Memory B cell (primary cell): ENCODE data around the gene ULK4.
"Not testable (repeated sequence)": the region's sequence is repeated elsewhere in the genome, so short reads cannot be mapped to it uniquely, and the experiment has no call there.

Experiments used
- ATAC-seq: fragments of 150-1000 bp; cut with Tn5 transposase; 2 replicates; pipeline ENCODE4 v1.10.0; 2021; ENCODE audit warnings: low read depth, mild to moderate bottlenecking, moderate library complexity
- DNase-seq, 2 donors: peaks; one replicate each; pipeline ENCODE4 v3.0.0; 2022; ENCODE audit warnings: low spot score in 2 of 2
- H3K27ac Mint-ChIP-seq: one replicate; pipeline ENCODE4 v1.8.0; 2022; ENCODE audit warnings: mild to moderate bottlenecking, moderate library complexity, mixed read lengths
- H3K27me3 Mint-ChIP-seq: one replicate; pipeline ENCODE4 v1.8.0; 2022; ENCODE audit warnings: mixed read lengths
- H3K36me3 Mint-ChIP-seq: one replicate; pipeline ENCODE4 v1.8.0; 2022; ENCODE audit warnings: mild to moderate bottlenecking, mixed read lengths
- H3K4me1 Mint-ChIP-seq: one replicate; pipeline ENCODE4 v1.8.0; 2022; ENCODE audit warnings: mixed read lengths
- H3K4me3 Mint-ChIP-seq: one replicate; pipeline ENCODE4 v1.8.0; 2022; ENCODE audit warnings: mild to moderate bottlenecking, moderate library complexity, mixed read lengths
- H3K9me3 Mint-ChIP-seq: one replicate; pipeline ENCODE4 v1.8.0; 2022; ENCODE audit warnings: mixed read lengths

ULK4 gene

DNA sequence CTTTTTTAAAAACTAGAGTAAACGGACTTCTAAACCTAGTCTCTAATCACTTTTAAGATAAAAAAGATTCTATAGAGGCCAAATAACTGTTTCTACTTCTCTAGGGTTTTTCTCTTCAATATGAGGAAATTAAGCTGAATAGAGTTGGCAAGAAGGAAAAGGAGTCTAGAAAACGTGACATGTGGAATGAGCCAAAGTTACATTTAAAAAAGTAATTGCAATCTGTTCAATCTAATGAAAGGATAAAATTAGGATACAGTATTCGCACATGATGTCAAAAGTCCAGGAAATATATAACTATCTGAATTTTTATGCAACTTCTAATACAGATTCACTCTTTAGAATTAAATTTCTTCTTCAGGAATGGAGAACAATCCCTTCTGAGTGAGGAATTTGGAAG, 300.1 kb downstream of the ULK4 start:
- Mint-ChIP-seq H3K4me1 (no peaks in the 10 kb centered on the region), H3K9me3 (peaks cover 3% of the 10 kb centered on the region), H3K4me3 (no peak overlapping the region), H3K27me3 (no peaks in the 10 kb centered on the region), H3K27ac (no peak overlapping the region), H3K36me3 (peaks cover 40% of the 10 kb centered on the region)
- ATAC-seq, result no peak
- DNase-seq, result no peak

DNA sequence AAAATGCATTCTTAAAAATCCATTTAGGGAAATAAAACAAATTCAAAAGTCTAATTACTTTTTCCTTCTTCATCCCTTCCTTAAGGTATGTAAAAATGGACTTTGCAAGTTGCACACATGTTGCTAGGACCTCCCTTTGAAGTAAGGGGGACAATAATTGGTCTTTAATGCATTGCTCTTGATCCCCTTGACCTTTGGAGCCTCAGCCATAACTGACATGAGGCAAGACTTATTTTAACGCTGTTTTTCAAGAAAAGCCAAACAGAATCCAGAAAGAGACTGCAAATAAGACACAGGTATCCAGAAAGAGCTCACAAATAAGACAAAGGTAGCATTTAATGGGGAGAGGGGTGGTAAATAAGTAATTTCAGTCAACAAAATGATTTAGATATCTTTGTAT, 301.4 kb downstream of the ULK4 start:
- ATAC-seq, result no peak
- peaks cover 29% of the 10 kb centered on the region for H3K36me3 Mint-ChIP-seq
- H3K27ac Mint-ChIP-seq, result no peak overlapping the region
- no peak overlapping the region for H3K4me3 Mint-ChIP-seq
- no peaks in the 10 kb centered on the region for H3K4me1 Mint-ChIP-seq
- H3K9me3 Mint-ChIP-seq, result peaks cover 2% of the 10 kb centered on the region
- no peaks in the 10 kb centered on the region for H3K27me3 Mint-ChIP-seq
- DNase-seq, result no peak

DNA sequence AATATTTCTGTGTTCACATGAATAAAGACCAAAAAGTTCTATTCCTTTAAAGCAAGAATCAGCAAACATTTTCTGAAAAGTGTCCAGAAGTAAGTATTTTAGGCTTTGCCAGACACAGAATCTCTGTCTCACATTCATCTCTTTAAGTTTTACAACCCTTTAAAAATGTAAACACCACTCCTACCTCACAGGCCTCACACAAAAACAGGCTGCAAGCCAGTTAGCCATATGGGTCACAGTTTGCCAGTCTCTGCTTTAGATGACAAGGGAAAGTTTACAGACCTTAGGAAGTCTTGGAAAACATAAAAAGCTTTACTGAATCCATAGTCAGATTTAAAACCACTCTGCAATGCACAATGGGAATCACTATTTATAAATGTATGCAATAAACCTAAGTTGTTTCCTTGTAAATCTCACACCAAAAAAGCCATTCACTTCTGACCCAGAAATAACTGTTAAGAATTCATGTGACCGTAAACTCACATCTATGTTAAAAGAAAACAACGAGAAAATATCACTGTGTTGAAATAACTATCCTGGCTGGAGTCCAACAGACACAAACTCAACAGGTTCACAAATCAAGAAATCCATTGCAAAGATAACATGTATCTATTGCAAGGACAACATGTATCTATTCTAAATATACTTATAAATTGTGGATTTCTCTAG, 308.2 kb downstream of the ULK4 start:
- Mint-ChIP-seq H3K4me1 (no peaks in the 10 kb centered on the region), H3K4me3 (no peak overlapping the region), H3K9me3 (no peaks in the 10 kb centered on the region), H3K27ac (no peak overlapping the region), H3K27me3 (no peaks in the 10 kb centered on the region), H3K36me3 (peaks cover 13% of the 10 kb centered on the region)
- ATAC-seq, result no peak
- DNase-seq, result no peak

DNA sequence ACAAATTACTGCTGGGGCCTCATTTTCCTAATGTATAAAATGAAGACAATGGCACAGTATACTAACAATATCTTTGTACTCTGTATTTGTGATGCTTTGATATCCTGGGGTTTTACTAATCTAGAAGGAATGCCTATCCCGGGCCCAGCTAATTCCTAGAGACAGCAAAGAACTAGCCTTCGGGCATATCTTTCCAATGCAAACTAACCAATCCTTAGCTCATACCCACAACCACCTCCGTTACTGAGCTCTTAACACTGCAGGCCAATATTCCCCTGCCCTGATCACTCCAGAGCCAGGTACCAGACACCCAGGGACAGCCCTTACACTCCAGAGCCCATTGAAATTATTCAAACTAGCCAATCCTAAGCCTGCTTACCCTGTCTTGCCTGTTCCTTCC, 309.0 kb downstream of the ULK4 start:
- Mint-ChIP-seq H3K9me3 (peaks cover 2% of the 10 kb centered on the region), H3K36me3 (peaks cover 15% of the 10 kb centered on the region), H3K4me3 (no peak overlapping the region), H3K27me3 (no peaks in the 10 kb centered on the region), H3K27ac (no peak overlapping the region), H3K4me1 (no peaks in the 10 kb centered on the region)
- ATAC-seq, result no peak
- no peak for DNase-seq

DNA sequence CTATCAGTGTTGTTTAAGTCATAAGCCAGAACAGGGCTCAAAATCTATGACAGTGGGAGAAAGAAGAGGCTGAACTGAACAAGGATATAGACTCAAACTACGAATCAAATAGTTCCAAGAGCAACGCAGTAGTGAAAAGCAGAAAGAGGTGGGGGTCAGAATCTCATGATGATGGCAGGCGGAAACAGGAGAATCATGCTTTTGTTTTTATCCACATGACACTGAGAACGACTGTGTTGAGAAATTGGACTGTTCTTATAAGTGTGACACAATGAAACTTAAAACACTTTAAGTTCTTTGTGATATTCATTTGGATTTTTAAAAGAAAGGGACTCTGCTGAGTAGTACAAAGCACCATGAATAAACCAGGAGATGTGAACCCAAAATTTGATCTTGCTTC, 309.4 kb downstream of the ULK4 start:
- ATAC-seq (no peak), DNase-seq (no peak)
- Mint-ChIP-seq H3K9me3 (peaks cover 2% of the 10 kb centered on the region), H3K4me1 (no peaks in the 10 kb centered on the region), H3K27me3 (no peaks in the 10 kb centered on the region), H3K36me3 (peaks cover 12% of the 10 kb centered on the region), H3K27ac (no peak overlapping the region), H3K4me3 (no peak overlapping the region)

DNA sequence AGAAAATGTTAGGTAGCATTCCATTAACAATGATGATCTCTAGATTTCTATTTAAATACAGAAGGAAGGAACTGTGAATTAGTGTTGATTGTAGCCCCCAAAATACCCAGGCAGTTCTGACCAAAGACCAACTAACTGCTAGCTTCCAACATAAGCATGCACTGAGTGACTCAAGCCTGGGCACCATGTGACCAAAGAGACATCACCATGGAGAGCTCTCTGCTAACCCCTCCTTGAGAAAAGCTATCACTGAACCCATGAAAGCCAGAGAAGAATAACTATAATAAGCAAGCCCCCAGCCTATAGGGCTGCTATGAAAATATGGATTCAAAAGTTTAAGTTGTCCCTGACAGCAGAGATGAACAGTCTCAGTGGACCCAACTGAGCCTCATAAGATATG, 310.2 kb downstream of the ULK4 start:
- no peaks in the 10 kb centered on the region for H3K27me3 Mint-ChIP-seq

DNA sequence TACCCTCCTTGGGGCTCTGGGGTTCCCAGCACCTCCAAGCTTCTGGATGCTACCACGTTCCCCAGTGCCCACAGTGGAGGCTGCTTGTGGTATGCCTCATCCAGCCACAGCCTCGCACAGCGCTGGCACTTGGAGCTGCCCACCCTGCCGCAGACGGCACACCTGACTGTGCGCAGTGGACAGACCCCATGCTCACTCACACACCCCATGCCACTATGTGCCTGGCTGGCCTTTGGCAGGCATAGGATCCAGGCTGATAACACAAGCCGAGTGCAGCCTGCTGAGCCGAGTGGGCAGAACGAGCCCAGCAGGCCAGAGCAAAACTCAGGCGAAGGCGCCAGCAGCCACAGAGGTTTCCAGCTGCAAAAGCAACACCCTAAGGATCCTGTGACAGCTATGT, 311.5 kb downstream of the ULK4 start:
- Mint-ChIP-seq H3K9me3 (peaks cover 2% of the 10 kb centered on the region), H3K27me3 (no peaks in the 10 kb centered on the region), H3K4me3 (no peak overlapping the region), H3K27ac (no peak overlapping the region), H3K4me1 (no peaks in the 10 kb centered on the region), H3K36me3 (peaks cover 12% of the 10 kb centered on the region)
- no peak for DNase-seq
- ATAC-seq, result no peak

More for the DNA sequence above, 310.2 kb downstream of the ULK4 start:
- DNase-seq, result no peak
- no peak overlapping the region for H3K27ac Mint-ChIP-seq
- no peaks in the 10 kb centered on the region for H3K4me1 Mint-ChIP-seq
- ATAC-seq, result no peak
- no peak overlapping the region for H3K4me3 Mint-ChIP-seq
- H3K36me3 Mint-ChIP-seq, result peaks cover 12% of the 10 kb centered on the region
- H3K9me3 Mint-ChIP-seq, result peaks cover 2% of the 10 kb centered on the region

DNA sequence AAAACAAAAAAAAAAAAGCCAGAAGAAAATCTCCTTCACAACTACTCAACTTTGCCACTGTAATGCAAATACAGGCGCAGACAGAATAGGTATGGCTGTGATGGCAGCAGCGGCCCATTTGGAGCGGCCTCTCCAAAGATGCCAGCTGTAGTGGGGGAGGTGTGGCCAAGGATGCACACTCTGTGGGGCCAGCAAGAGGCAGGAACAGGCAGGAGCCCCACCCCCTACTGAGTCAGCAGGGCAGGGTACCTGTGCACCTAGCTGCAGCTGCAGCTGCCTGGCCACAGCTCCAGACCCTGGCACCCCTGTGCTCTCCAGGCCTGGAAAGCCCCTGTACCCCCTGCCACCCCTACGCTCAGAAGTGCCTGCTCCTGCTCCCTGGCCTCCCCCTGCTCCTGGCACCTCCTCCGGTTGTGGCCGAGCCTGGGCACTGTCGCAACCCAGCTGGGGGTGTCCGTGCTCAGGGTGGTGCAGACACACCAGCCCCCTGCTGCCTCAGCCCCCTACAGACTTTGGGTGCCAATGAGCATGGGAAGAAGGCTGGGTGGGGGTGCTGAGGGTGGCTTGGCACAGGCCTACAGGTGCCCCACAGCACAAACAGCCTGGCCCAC, 312.7 kb downstream of the ULK4 start:
- no peak for DNase-seq
- ATAC-seq, result no peak
- no peaks in the 10 kb centered on the region for H3K4me1 Mint-ChIP-seq
- H3K36me3 Mint-ChIP-seq, result peaks cover 12% of the 10 kb centered on the region
- H3K9me3 Mint-ChIP-seq, result peaks cover 7% of the 10 kb centered on the region
- no peak overlapping the region for H3K4me3 Mint-ChIP-seq
- H3K27ac Mint-ChIP-seq, result no peak overlapping the region
- H3K27me3 Mint-ChIP-seq, result no peaks in the 10 kb centered on the region

DNA sequence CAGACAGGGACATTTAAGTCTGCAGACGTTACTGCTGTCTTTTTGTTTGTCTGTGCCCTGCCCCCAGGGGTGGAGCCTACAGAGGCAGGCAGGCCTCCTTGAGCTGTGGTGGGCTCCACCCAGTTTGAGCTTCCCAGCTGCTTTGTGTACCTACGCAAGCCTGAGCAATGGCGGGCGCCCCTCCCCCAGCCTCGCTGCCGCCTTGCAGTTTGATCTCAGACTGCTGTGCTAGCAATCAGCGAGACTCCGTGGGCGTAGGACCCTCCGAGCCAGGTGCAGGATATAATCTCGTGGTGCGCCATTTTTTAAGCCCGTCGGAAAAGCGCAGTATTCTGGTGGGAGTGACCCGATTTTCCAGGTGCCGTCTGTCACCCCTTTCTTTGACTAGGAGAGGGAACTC, 314.2 kb downstream of the ULK4 start:
- DNase-seq, H3K27me3 Mint-ChIP-seq, H3K4me3 Mint-ChIP-seq, ATAC-seq, H3K9me3 Mint-ChIP-seq, H3K27ac Mint-ChIP-seq, H3K4me1 Mint-ChIP-seq: not testable (repeated sequence)
- H3K36me3 Mint-ChIP-seq, result peaks cover 12% of the 10 kb centered on the region

DNA sequence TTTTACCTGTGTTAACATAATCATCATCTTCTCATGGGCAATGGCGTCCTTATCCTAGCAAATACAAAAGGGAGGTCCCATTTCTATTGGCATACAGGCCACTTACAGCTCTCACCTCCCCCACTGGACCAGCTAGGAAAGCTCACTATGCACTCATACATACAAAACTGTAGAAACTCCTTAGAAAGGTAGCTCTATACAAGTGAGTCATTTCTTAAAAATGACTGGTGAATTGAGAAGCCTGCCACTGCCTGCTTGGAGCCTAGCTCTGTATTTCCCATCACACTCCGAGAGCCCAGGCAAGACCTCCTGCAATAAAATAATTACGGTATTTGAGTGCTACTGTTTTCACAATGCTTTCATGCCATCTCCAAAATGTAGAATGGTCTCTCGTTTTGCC, 321.8 kb downstream of the ULK4 start:
- H3K27me3 Mint-ChIP-seq, result no peaks in the 10 kb centered on the region
- ATAC-seq, result no peak
- H3K4me3 Mint-ChIP-seq, result no peak overlapping the region
- no peak overlapping the region for H3K27ac Mint-ChIP-seq
- no peaks in the 10 kb centered on the region for H3K4me1 Mint-ChIP-seq
- peaks cover 3% of the 10 kb centered on the region for H3K36me3 Mint-ChIP-seq
- H3K9me3 Mint-ChIP-seq, result peaks cover 2% of the 10 kb centered on the region
- no peak for DNase-seq

DNA sequence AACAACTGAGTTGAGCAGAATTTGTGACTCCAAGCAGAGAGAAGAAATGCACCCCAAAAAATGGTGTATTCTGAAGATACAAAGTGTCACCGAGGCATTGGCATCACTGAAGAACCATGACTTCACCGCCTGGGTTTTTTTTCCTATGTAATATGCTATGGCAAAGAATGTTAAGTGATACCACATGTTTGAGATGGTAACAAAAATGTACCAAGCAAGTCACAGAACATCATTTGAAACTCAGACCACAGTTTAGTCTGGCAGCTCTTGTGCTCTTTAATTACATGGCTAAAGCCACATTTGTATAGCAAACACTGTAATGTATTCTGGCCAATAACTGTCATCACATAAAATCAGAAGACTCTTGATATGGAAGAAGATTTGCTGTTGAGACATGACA, 323.5 kb downstream of the ULK4 start:
- no peaks in the 10 kb centered on the region for H3K27me3 Mint-ChIP-seq

DNA sequence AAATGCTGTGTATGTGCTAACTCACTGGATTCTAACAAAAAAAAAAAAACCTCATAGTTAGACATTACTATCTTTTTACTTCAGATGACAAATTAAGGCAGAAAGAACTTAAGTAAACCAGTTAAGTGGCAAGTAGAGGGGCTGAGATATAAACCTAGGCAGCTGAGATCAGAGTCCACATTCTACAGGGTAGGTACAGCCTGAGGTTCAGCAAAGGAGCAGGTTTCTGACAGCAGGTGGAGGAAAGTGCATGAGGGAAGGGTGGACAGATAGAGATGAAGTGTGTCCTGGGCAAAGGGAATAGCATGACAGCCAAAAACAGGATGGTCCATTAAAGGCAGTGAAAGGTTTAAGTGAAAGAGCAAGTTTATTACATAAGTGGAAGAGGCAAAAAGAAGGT, 329.2 kb downstream of the ULK4 start:
- no peak overlapping the region for H3K27ac Mint-ChIP-seq
- no peak overlapping the region for H3K4me3 Mint-ChIP-seq
- no peaks in the 10 kb centered on the region for H3K27me3 Mint-ChIP-seq
- no peak for ATAC-seq
- H3K9me3 Mint-ChIP-seq, result no peaks in the 10 kb centered on the region
- no peak for DNase-seq
- H3K4me1 Mint-ChIP-seq, result no peaks in the 10 kb centered on the region
- peaks cover 5% of the 10 kb centered on the region for H3K36me3 Mint-ChIP-seq

More for the DNA sequence above, 323.5 kb downstream of the ULK4 start:
- Mint-ChIP-seq H3K9me3 (no peaks in the 10 kb centered on the region), H3K4me3 (no peak overlapping the region), H3K27ac (no peak overlapping the region), H3K36me3 (peaks cover 4% of the 10 kb centered on the region), H3K4me1 (no peaks in the 10 kb centered on the region)
- DNase-seq (no peak), ATAC-seq (no peak)

DNA sequence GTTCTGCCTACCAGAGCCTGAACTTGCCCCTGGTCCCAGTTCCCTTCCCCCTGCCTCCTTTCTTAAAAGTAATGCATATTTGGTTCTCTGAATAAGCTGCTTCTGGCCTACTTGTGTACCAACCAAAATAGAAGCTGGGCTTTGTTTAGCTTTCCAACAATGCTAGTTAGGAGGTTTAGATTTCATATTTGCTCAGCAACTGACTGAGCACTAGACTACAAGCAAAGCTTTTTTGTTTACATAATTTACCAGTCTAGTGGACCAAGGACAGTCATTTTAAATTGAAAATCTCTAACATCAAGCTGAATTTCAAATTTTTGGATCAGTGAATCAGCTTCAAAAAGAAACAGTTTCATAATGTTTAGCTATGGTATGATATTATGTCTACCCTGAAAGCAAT, 331.2 kb downstream of the ULK4 start:
- no peaks in the 10 kb centered on the region for H3K9me3 Mint-ChIP-seq
- ATAC-seq, result no peak
- peaks cover 5% of the 10 kb centered on the region for H3K36me3 Mint-ChIP-seq
- no peak for DNase-seq
- H3K4me3 Mint-ChIP-seq, result no peak overlapping the region
- no peak overlapping the region for H3K27ac Mint-ChIP-seq
- no peaks in the 10 kb centered on the region for H3K27me3 Mint-ChIP-seq
- H3K4me1 Mint-ChIP-seq, result no peaks in the 10 kb centered on the region

DNA sequence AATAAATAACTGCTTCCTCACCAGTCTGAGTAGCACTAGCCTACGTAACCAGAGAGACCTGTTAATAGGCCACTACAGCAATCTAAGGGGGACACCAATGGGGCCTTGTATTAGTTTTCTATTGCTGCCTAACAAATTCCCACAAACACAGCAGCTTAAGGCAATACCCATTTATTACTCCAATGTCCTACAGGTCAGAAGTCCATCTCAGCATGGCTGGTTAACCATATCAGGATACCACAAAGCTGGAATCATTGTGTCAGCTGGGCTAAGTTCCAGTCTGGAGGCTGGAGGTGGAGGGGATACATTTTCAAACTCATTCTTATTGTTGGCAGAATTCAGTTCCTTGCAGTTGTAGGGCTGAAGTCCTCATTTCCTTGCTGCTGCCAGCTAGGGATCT, 331.9 kb downstream of the ULK4 start:
- Mint-ChIP-seq H3K27me3 (no peaks in the 10 kb centered on the region), H3K36me3 (peaks cover 5% of the 10 kb centered on the region)
- no peak for ATAC-seq

DNA sequence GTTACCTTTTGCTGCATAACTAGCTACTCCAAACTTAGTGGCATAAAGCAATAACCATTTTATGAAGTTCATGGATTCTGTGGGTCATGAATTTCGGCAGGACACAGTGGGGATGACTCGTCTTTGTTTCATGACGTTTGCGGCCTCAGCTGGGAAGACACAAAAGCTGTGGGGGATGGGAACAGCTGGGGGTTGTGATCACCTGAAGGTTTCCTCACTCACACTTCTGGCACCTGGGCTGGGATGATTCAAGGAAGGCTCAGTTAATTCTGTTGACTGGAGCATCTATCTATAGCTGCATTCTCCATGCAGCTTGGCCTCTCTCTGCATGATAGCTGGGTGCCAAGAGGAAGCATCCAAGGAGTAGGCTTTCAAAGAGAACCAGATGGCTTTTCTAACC, 332.8 kb downstream of the ULK4 start:
- Mint-ChIP-seq H3K4me3 (no peak overlapping the region), H3K9me3 (no peaks in the 10 kb centered on the region), H3K36me3 (peaks cover 3% of the 10 kb centered on the region), H3K4me1 (no peaks in the 10 kb centered on the region), H3K27ac (no peak overlapping the region), H3K27me3 (no peaks in the 10 kb centered on the region)
- DNase-seq, result no peak
- ATAC-seq, result no peak

More for the DNA sequence above, 331.9 kb downstream of the ULK4 start:
- Mint-ChIP-seq H3K27ac (no peak overlapping the region), H3K9me3 (no peaks in the 10 kb centered on the region), H3K4me1 (no peaks in the 10 kb centered on the region), H3K4me3 (no peak overlapping the region)
- DNase-seq, result no peak
